ENCODE results near the gene LARP4B.
"Not testable (repeated sequence)": the region's sequence is repeated elsewhere in the genome, so short reads cannot be mapped to it uniquely, and the experiment has no call there.

The LARP4B gene

DNA sequence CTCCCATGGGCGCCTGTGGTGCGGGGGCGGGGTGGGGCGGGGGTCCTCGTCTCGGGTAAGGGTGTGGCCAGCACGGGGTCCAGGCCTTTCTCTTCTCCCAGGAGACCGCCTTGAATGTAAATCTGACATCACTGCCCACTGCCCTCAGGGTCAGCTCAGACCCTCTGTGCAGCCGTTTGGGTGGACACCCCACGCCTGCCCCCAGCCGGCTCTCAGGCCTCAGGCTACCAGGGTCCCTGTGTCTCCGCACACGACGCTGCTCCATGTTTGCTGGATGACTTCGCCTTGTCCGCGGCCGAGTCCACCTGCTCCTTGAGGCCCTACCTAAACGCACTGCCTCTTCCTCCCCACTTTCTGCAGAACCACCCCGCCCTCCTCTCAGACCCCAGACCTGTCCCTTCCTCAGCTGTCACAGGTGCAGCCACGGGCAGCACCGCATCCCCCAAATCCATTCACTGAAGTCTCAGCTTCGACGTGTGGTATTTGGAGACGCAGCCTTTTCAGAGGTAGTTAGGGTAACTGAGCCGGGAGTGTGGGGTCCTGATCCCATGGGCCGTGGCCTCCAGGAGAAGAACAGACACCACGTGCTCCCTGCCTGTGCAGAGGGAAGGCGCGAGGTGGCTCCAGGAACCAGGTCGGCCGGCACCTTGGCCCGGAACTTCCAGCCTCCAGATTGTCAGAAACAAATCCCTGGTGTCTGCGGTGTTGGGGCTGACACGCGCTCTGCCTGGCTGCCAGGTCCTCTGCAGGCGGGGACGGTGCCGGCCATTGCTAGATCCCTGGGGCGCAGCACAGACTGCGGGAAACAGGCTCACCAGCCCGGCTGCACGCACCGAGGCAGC lies 144.7 kb downstream of the LARP4B start:
- DNase-seq (ENCODE audit: low spot score), result peak; percentile 5

DNA sequence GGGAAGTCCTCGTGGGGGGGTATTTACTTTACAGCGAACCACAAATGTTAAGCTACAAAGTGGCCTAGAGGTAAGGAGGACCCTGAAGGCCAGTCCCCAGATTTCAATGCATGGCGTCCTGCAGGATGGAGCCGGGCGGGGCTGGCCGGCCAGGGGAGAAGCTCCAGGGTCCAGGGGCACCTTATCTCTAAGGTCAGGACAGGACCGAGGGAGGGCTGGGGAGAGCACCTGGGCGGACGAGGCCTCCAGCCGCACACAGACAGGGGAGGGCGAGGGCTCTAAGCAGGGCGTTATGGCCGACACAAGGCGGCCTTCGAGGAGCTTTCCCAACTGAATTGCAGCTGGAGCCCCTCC lies 145.7 kb downstream of the LARP4B start:
- DNase-seq (ENCODE audit: low spot score), result peak; percentile 11

DNA sequence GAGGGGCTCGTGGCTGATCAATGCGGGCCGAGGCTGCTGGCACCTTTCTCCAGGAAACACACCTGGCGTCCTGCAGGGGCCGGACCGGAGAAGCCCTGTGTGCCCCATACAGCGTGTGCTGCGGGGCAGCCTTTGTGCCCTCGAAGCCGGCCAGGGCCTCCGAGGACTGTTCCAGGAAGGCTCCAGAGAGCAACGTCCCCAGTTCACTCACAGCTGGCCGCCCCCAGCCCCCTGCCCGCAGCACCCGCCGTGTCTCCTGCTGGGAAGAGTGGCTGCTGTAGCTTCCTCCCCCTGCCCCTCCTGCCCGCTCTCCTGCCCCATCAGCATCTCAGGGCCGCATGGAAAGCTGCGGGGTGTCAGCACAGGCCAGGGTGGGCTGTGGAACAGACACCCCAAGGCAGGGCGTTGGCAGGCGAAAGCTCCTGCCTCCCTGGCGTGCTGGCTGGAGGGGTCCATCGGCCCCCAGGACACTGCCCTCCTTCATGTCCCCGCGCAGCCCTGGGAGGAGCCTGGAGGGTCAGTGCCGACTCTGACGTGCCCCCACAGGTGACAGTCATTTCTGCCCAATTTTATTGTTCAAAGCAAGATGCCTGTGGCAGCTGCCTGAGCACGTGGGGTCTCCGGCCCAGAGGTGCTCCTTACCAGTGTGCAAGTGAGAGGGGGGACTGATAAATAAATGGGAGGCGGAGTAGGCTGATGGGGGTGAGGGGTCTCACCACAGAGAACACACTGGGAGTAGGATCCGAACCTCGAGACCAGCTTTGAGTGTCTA lies 146.2 kb downstream of the LARP4B start:
- peak; percentile 4 for DNase-seq (ENCODE audit: low spot score)

DNA sequence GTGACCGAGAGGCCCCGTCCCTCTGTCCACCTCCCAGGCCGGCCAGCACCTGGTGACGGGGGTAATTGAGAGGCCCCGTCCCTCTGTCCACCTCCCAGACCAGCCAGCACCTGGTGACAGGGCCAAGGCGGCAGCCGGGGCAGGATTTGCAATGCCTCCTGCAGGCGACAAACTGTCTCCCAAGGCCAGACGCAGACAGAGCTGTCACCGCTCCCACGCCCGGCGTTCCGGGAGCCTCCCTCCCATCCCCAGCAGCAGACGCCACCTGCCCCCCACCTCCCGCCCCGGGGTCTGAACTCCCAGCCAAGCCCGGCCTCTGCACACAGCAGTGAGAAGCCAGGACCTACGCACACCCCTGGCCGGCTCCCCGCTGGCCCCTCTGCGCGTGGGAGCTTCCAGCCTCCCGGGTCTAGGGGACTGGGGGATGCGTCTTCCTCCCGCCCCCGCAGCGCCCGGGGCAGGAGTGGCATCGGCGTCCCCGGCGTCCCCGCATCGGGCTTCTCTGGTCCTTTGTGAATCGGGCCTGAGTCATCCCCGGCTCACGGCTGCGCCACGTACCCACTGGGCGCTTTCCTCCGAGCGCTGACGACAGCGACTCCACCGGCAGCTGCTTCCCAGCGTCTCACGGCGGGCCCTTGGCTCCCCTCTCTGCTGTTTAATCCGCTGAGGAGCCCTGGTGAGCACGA lies 147.0 kb downstream of the LARP4B start:
- DNase-seq (ENCODE audit: low spot score), result peak; percentile 89

DNA sequence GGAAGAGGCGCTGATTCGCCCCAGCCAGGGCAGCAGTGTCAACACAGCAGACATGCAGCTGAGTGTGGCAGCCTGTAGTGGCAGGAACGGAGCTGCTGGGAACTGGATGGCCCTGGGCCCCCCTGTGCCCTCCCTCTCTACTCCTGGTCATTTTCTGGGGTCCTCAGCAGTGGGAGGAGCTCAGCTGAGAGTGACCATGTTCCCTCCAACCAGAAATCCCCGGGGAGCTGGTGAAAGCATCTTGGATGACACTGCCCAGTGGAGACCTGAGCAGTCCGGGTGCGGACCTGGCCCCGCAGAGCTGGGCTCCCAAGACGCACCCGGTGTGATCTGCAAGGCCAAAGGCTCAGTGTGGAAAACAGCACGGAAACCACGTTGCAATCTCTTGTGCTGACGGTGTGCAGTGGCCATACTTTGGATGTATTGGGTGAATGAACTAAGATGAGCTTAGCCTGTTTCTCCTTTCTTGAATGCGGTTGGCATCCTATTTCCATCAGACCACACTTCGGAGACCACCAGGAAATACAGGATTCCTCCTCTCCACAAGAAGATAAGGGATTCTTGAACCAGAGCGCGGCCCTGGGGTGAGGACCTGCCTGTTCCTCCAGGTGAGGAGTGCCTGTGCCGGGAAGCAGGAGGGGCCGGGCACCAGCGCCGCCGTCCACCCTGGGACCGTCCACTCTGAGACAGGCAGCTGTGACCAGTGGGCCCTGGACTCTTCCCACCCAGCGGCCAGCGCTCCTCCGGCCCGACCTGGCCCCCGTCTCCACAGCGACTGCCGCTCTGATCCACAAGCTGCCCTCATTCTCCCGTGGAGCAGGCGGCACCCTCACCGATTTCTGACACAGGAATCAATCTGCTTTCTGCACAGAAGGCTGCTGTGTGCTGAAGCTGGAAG lies 148.5 kb downstream of the LARP4B start:
- DNase-seq (ENCODE audit: low spot score), result peak; percentile 3

DNA sequence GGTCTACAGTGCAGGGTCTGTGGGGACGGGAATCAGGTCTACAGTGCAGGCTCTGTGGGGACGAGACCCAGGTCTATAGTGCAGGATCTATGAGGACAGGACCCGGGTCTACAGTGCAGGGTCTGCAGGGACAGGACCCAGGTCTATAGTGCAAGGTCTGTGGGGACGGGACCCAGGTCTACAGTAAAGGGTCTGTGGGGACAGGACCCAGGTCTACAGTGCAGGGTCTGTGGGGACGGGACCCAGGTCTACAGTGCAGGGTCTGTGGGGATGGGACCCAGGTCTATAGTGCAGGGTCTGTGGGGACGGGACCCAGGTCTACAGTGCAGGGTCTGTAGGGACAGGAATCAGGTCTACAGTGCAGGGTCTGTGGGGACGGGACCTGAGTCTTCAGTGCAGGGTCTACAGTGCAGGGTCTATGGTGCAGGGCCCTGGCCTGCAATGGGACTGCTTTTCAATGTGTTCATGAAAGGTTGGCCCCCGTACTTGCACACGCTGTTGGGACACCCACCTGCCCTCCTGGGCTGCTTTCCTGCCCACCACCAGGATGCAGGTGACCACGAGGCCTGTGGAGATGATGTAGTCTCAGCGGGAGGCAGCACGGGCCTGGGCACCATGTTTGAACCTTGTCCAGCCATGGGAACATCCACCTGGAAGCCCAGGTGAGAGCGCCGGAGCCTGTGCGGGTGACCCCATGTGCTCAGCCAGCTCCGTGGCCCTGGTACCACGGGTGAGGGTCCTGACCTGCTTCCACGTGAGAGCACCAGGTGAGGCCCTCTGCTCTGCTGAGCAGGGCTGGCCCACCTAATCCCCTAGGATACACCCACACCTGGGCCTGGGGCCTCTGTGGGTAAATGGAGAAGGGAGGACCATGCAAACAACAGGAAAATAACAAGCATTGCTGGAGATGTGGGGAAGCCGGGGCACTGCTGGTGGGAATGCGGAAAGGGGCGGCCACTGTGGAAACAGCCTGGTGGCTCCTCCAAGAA lies 150.7 kb downstream of the LARP4B start:
- no peak for DNase-seq (ENCODE audit: low spot score)

DNA sequence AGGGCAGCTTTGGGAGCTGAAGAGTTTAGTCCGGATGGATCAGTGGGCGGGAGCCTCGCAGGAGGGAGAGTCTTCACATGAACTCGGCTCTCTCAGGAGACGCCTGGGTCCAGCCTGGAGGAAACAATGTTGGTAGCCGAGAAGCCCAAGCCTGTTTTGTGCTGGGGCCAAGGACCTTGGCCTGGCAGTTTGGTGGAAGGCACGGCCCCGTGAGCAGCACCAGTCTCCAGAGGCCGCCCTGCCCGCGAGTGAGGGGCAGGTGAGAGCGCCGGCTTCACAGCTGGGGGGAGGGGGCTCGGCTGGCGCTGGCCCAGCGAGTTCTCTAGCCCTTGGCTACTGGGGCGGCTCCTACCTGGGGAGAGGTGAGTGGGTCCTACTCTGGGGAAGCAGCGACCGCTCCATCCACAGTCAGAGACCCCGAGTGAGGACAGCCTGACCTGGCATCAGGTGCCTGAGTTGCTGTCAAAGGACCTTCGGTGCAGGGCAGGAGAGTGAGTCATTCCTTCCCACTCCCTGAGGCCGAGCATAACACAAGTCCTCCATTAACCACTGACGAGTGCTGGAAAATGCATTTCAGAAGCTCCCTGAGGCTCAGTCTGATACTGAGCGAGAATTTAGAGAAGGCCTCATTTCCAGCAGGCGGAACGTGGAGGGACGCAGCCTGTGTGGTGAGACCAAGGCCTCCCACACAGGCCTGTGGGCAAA lies 152.7 kb downstream of the LARP4B start:
- DNase-seq (ENCODE audit: low spot score), result peak; percentile 20

DNA sequence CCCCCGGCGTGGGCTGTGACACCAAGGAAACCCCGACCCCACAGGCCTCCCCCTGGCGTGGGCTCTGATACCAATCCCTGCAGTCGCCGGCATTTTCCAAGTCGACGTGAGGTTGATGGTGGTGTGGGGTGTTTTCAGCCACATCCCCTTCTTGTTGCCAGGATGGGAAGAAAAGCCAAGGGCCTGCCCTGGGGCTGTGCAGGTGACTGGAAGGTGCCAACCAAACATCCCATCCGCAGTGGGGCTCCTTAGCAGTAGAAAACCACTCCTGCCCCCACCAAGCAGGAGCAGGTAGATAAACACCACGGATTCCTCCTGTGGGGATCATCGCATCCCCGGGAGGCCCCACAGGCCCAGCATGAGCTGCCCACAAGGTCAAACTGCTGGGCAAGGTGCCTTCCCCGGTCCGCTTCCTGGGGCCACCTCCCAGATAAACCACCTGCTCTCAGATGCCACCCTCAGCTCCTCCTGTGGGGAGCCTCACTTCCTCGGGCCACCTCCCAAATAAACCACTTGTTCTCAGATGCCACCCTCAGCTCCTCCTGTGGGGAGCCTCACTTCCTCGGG lies 153.5 kb downstream of the LARP4B start:
- peak; percentile 4 for DNase-seq (ENCODE audit: low spot score)

DNA sequence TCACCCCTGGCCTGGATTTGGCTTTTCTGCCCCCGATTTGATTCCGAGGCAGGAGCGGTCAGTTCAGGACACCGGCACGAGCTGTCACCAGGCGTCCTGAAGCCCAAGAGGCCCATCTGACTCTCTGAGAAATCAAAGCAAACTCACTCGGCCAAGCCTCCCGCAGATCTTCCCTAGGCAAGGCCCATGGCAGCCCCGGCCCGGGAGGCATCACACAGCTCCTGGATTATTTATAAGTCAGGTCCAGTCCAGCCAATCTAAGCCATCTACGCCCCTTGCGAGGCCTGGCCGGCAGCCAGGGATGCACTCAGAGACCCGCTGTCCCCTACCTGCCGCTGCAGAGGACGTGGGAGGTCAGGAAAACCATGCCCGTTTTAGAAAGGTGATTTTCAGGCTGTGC lies 154.7 kb downstream of the LARP4B start:
- peak; percentile 3 for DNase-seq (ENCODE audit: low spot score)

DNA sequence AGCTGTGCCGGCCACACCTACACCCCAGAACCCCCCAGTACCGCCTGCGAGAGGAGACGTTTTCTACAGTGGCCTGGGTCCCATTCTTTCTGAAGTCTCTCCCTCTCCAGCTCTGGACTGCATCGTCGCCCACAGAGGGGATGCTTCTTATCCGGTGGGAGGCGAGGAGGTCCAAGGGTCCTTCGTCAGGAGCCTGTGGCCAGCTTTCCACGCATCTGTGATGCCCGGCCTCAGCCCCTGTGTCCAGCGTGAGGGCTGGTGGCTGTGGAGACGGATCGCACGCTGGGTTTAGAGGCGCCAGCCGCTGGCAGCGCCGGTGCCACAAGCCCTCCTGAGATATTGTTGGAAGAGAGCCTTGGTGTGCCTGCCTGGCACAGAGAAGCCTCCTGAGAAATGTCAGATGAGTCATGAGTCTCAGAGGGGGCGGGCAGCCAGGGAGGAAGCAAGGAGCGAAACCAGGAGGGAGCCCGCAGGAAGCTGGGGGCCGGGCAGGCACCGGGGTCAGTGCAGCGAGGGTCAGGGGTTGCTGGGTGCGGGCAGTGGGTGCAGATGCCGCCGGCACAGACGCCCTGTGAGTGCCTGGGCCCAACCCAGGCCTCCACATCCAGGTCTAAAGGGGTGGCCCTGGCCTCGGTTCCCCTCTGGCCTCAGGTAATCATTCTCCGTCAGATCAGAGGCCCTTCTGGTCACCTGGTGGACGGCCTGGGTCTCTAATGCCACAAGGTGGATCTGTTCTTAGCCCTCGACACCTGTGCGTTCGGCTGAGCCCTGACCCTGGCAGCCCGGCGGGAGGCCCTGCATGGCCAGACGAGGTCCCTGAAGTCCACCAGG lies 156.0 kb downstream of the LARP4B start:
- peak; percentile 76 for DNase-seq (ENCODE audit: low spot score)

DNA sequence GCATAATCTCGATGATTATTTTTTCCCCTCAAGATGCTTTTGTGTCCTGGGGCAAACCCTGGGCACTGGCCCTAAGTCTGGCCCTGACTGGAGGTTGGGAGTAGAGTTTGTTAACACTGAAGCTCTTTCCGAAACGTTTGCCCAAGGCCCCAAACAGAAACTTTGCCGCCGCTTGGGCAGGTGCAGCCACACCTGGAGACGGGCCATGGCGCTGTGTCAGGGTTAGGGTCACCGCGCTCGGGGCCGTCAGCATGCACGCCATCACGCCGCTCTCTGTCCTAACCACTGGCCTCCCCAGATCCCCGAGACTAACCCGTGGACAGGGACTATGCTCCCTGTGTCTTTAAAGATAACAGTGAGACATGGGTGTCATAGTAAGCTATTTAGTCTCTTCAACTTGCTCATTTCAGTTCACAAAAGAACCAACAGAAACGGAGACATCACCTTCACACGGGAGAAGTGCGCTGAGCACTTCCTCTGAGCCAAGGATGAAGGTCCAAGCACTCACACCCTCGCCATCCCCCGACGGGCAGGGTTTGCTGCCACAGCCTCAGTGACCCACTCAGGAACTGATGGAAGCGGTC lies 156.8 kb downstream of the LARP4B start:
- peak; percentile 3 for DNase-seq (ENCODE audit: low spot score)

DNA sequence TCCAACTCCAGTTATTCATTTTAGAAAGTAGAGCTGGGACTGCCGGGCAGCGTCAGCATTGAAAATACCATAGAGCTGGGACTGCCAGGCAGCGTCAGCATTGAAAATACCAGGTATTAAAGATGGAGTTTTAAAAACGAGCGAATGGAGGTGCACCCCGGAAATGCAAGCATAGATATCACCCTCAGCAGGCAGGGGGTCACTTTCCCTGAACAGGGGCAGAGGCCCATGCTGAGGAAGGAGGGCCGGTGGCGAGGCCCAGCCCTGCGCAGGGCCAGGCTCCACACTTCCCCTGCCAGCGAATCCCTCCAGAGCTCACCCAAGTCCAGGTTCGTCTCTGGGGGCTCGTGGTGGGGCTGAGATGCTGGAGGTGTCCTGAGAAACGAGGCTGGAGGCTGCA lies 157.3 kb downstream of the LARP4B start:
- DNase-seq (ENCODE audit: low spot score), result no peak

DNA sequence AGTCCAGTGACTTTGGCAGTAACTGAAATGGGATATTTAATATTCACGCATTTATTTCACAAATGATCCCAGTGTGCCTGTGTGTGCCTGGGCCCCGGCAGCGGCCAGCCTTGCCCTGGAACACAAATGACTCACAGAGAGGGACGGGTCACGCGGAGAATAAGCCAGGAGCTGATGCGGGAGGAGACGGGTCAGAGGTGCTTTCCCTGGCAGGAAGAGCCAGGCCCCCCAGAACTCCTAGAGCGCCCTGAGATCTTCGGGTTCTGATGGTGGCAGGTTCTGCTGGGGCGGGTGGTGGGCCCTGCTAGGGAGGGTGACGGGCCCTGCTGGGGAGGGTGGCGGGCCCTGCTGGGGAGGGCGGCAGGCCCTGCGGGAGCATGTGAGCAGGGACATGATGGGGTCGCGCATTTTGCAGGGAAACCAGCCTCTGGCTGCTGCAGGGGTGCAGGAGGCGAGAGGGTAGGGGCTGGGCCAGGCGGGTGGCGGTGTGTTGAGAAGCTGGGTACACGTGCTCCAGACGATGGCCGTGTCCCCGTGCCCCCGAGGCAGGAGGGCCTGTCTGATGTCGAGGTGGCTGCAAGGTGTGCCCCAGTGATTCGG lies 157.8 kb downstream of the LARP4B start:
- DNase-seq (ENCODE audit: low spot score), result peak; percentile 3

DNA sequence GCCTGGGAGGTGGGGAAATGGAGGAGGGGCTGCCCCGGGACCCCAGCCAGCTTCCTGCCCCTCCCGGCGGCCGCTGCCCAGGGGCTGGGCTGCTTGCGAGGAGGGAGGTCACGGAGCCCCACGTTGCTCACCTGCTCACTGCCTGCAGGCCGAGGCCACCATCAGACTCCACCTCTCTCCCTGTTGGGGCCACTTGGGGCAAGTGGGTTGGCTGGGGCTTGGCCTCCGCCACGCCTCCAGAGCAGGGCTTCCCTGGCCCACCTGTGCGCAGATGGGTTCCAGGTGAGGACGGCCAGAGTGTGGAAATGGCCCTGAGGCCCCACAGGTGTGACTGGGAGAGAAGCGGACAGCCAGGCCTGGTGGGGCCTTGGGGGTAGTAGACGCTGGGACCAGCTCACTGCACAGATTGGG lies 159.3 kb downstream of the LARP4B start:
- peak; percentile 2 for DNase-seq (ENCODE audit: low spot score)

DNA sequence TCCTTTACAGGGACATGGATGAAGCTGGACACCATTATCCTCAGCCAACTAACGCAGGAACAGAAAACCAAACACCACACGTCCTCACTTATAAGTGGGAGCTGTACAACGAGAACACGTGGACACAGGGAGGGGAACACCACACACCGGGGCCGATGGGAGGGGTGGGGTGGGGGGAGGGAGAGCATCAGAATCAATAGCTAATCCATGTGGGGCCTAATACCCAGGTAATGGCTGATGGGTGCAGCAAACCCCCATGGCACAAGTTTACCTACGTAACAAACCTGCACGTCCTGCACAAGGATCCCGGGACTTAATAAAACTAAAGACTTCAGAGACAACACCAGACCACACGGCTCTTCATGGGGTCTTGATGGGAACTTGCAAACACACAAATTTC lies 159.9 kb downstream of the LARP4B start:
- DNase-seq (ENCODE audit: low spot score), result no peak

DNA sequence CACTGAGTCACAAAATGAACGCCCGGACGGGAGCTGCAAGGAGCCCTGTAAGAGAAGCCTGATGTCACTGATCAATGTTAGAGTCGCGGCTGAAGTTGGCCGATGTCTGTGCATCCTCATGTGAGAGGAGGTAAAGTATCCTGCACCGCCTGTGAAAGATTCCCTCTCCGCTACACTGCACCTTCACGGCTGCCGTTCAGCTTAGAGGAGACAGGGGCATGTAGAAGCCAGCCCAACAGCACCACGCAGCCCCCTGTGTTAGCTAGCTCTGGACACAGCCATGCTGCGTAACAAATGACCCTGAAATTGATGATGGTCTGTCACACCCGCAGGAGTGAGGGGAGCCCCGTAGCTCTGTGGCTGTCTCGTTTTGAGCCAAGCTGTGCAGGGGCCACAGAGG lies 160.5 kb downstream of the LARP4B start:
- no peak for DNase-seq (ENCODE audit: low spot score)

DNA sequence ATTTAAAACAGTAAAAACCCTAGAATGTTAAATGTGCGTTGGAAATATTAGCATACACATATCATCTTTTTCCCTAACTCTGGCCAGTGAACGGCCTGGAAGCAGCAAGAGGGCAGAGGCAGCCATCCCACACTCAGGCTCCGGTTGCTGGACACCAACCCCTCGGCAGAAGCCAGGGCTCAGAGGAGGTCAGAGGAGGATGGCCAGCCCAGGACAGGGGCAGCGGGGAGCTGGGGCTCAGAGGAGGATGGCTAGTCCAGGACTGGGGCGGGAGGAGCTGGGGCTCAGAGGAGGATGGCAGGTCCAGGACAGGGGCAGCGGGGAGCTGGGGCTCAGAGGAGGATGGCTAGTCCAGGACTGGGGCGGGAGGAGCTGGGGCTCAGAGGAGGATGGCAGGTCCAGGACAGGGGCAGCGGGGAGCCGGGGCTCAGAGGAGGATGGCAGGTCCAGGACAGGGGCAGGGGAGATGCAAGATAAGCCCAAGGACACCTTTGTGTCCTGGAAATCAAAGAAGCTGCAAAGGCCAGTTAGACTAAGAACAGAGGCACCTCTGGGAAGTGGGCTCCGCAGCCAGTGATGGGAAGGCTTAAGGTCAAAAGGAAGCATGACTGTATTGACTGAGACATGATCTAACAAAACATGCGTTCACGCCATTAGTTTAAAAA lies 161.3 kb downstream of the LARP4B start:
- not testable (repeated sequence) for DNase-seq (ENCODE audit: low spot score)
